Measurements from ENCODE around the gene FHOD1. TPM values are rescaled to one million over a fixed set of nuclear protein-coding genes. Genes with fewer than 3 reads are reported as not detected.

Gene FHOD1
- total RNA-seq, 4 donors from 2014 or later: 7.7 to 28.8 (median 15.3) TPM

GRCh38 chr16:67275321-67275720 is 28.0 kb upstream of the FHOD1 start:
- Histone ChIP-seq H3K9me3 (no peaks in the 10 kb centered on the region), H3K4me1 (peaks cover 34% of the 10 kb centered on the region), H3K27ac (no peak overlapping the region), H3K27me3 (no peaks in the 10 kb centered on the region), H3K4me3 (no peak overlapping the region), H3K36me3 (peaks cover 13% of the 10 kb centered on the region)
- TF ChIP-seq CTCF (IDR thresholded peaks at IDR 0.05): no peak
- no peak for TF ChIP-seq POLR2AphosphoS5 (IDR thresholded peaks at IDR 0.05)
- TF ChIP-seq POLR2A (IDR thresholded peaks at IDR 0.05): no peak
- TF ChIP-seq EP300 (IDR thresholded peaks at IDR 0.05): no peak
- WGBS: 92% methylated on average over 2 of the region's 2 CpGs
- DNase-seq (ENCODE audit: low spot score in 2 of 2): no peak

GRCh38 chr16:67271446-67271845 is 24.2 kb upstream of the FHOD1 start:
- peaks cover 13% of the 10 kb centered on the region for H3K36me3 ChIP-seq
- H3K27me3 ChIP-seq: no peaks in the 10 kb centered on the region
- no peaks in the 10 kb centered on the region for H3K9me3 ChIP-seq
- no peak overlapping the region for H3K27ac ChIP-seq
- DNase-seq (ENCODE audit: low spot score in 2 of 2): no peak
- 98% methylated on average over 4 of the region's 4 CpGs for WGBS
- no peak for TF ChIP-seq POLR2A (IDR thresholded peaks at IDR 0.05)
- no peaks in the 10 kb centered on the region for H3K4me1 ChIP-seq
- H3K4me3 ChIP-seq: no peak overlapping the region

GRCh38 chr16:67270931-67271338 is 23.7 kb upstream of the FHOD1 start:
- WGBS: 85% methylated on average over 11 of the region's 11 CpGs

GRCh38 chr16:67269766-67270165 is 22.5 kb upstream of the FHOD1 start:
- TF ChIP-seq EP300 (IDR thresholded peaks at IDR 0.05): no peak
- TF ChIP-seq CTCF (IDR thresholded peaks at IDR 0.05): no peak
- TF ChIP-seq POLR2A (IDR thresholded peaks at IDR 0.05): no peak
- no peak for TF ChIP-seq POLR2AphosphoS5 (IDR thresholded peaks at IDR 0.05)
- Histone ChIP-seq H3K4me1 (no peaks in the 10 kb centered on the region), H3K36me3 (no peaks in the 10 kb centered on the region), H3K9me3 (no peaks in the 10 kb centered on the region), H3K27ac (no peak overlapping the region), H3K27me3 (no peaks in the 10 kb centered on the region), H3K4me3 (no peak overlapping the region)
- WGBS: 41% methylated on average over 5 of the region's 5 CpGs
- DNase-seq (ENCODE audit: low spot score in 2 of 2): no peak

More at GRCh38 chr16:67270931-67271338, 23.7 kb upstream of the FHOD1 start:
- H3K27me3 ChIP-seq: no peaks in the 10 kb centered on the region
- no peak overlapping the region for H3K27ac ChIP-seq
- H3K36me3 ChIP-seq: peaks cover 7% of the 10 kb centered on the region
- no peaks in the 10 kb centered on the region for H3K4me1 ChIP-seq
- TF ChIP-seq POLR2A (IDR thresholded peaks at IDR 0.05) (no peak), EP300 (IDR thresholded peaks at IDR 0.05) (no peak), POLR2AphosphoS5 (IDR thresholded peaks at IDR 0.05) (no peak), CTCF (IDR thresholded peaks at IDR 0.05) (no peak)
- no peak for DNase-seq (ENCODE audit: low spot score in 2 of 2)
- no peaks in the 10 kb centered on the region for H3K9me3 ChIP-seq
- no peak overlapping the region for H3K4me3 ChIP-seq

- 53% methylated on average over 5 of the region's 5 CpGs for WGBS
Observed at GRCh38 chr16:67268136-67268579, 20.9 kb upstream of the FHOD1 start.

More at GRCh38 chr16:67268136-67268579, 20.9 kb upstream of the FHOD1 start:
- H3K36me3 ChIP-seq: no peaks in the 10 kb centered on the region
- no peak overlapping the region for H3K27ac ChIP-seq
- H3K4me3 ChIP-seq: no peak overlapping the region
- TF ChIP-seq CTCF (IDR thresholded peaks at IDR 0.05): no peak
- no peak for TF ChIP-seq POLR2A (IDR thresholded peaks at IDR 0.05)
- TF ChIP-seq EP300 (IDR thresholded peaks at IDR 0.05): no peak
- TF ChIP-seq POLR2AphosphoS5 (IDR thresholded peaks at IDR 0.05): no peak
- no peaks in the 10 kb centered on the region for H3K9me3 ChIP-seq
- no peaks in the 10 kb centered on the region for H3K4me1 ChIP-seq
- H3K27me3 ChIP-seq: no peaks in the 10 kb centered on the region
- DNase-seq (ENCODE audit: low spot score in 2 of 2): no peak

All from suprapubic skin (tissue), 4 donors.